Left lung (tissue), 10 donors: Measurements from ENCODE around the gene ZCCHC2. TPM values are rescaled to one million over a fixed set of nuclear protein-coding genes. Genes with fewer than 3 reads are reported as not detected.

ENCODE experiments used
- ATAC-seq: fragments of 200-7000 bp; cut with Tn5 transposase; one replicate; pipeline ENCODE4 v1.9.1; 2020; ENCODE audit warnings: moderate library complexity
- DNase-seq, 4 donors: peaks; one replicate each; pipeline ENCODE4 v3.0.0-alpha.2; 2013 to 2020
- H3K27ac ChIP-seq, 2 donors: fragments of 200-600 bp; sonication (generic) in 1 of 2; one replicate each; pipeline versions ENCODE4 v1.5.0 to v1.8.0; 2020 to 2021
- H3K27me3 ChIP-seq, 2 donors: fragments of 200-600 bp; sonication (generic) in 1 of 2; one replicate each; pipeline versions ENCODE4 v1.5.0 to v1.8.0; 2020 to 2021
- H3K36me3 ChIP-seq, 2 donors: fragments of 200-600 bp; sonication (generic) in 1 of 2; one replicate each; pipeline versions ENCODE4 v1.5.0 to v1.8.0; 2020 to 2021
- H3K4me1 ChIP-seq, 2 donors: fragments of 200-600 bp; one replicate each; pipeline ENCODE4 v1.8.0; 2021
- H3K4me3 ChIP-seq, 2 donors: fragments of 200-600 bp; sonication (generic) in 1 of 2; one replicate each; pipeline versions ENCODE4 v1.5.0 to v1.8.0; 2020 to 2021; ENCODE audit warnings: mild to moderate bottlenecking in 1 of 2
- H3K9me3 ChIP-seq, 2 donors: fragments of 200-600 bp; sonication (generic) in 1 of 2; one replicate each; pipeline versions ENCODE4 v1.5.0 to v1.8.0; 2020 to 2021
- intact Hi-C, 2 donors: fragments of 100-400 bp; cut with DNase I; formaldehyde crosslinking; loops; one replicate each; pipeline versions ENCODE4 v1.11.2 to v1.14.2; 2022
- polyA plus RNA-seq, 6 donors: library from polyadenylated mRNA; unstranded; fragments of 120-200 nt; gene quantifications; one replicate each; pipeline ENCODE4 v1.2.1, GENCODE V29; 2013; ENCODE audit not compliant: insufficient read length in 6 of 6
- total RNA-seq, 2 donors: library from RNA; stranded (reverse); fragmentation: NEBNext Ultra II Directional; extraction: Animal tissue kit (Norgen Biotek cat#: 25700); gene quantifications; one replicate each; pipeline ENCODE4 v1.2.1, GENCODE V29; 2021
- TF ChIP-seq, protein P1 (sequence below), 2 donors: fragments of 200-600 bp; sonication (generic) in 1 of 2; IDR thresholded peaks; one replicate each; pipeline versions ENCODE4 v1.5.0 to v1.8.0; 2021; ENCODE audit warnings: antibody characterized with exemption in 2 of 2
- donor health status: DM: no; HTN: yes; CAD: no.
- donor health status: DM: no; HTN: no; CAD: no.

ZCCHC2 gene
- total and polyA plus RNA-seq, 8 donors: 14.9 to 34.5 (median 17.0) TPM

DNA sequence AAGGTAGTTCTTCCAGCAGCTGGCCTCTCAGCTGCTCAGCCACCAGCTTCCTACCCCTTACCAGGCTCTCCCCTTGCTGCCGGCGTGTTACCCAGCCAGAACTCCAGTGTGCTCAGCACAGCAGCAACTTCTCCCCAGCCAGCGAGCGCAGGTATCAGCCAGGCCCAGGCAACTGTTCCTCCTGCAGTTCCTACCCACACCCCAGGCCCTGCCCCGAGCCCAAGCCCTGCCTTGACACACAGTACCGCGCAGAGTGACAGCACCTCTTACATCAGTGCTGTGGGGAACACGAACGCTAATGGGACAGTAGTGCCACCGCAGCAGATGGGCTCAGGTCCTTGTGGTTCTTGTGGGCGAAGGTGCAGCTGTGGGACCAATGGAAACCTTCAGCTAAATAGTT lies 52.0 kb downstream of the ZCCHC2 start:
- intact Hi-C loops: no loop called here
- no peaks in the 10 kb centered on the region for H3K4me1 ChIP-seq
- no peaks in the 10 kb centered on the region for H3K9me3 ChIP-seq
- H3K27me3 ChIP-seq: no peaks in the 10 kb centered on the region
- TF ChIP-seq, protein P1, sequence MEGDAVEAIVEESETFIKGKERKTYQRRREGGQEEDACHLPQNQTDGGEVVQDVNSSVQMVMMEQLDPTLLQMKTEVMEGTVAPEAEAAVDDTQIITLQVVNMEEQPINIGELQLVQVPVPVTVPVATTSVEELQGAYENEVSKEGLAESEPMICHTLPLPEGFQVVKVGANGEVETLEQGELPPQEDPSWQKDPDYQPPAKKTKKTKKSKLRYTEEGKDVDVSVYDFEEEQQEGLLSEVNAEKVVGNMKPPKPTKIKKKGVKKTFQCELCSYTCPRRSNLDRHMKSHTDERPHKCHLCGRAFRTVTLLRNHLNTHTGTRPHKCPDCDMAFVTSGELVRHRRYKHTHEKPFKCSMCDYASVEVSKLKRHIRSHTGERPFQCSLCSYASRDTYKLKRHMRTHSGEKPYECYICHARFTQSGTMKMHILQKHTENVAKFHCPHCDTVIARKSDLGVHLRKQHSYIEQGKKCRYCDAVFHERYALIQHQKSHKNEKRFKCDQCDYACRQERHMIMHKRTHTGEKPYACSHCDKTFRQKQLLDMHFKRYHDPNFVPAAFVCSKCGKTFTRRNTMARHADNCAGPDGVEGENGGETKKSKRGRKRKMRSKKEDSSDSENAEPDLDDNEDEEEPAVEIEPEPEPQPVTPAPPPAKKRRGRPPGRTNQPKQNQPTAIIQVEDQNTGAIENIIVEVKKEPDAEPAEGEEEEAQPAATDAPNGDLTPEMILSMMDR (IDR thresholded peaks at IDR 0.05): no peak
- DNase-seq: no peak
- H3K27ac ChIP-seq: no peak overlapping the region
- no peak for ATAC-seq
- H3K36me3 ChIP-seq: peaks cover 0 to 75% of the 10 kb centered on the region in 2 donors
- no peak overlapping the region for H3K4me3 ChIP-seq

- ATAC-seq (peak; percentile 41), DNase-seq (peak in 1 of 4 donors; percentile 69)
- peaks cover 0 to 67% of the 10 kb centered on the region in 2 donors for H3K36me3 ChIP-seq
- TF ChIP-seq, protein P1 (IDR thresholded peaks at IDR 0.05): no peak
- H3K9me3 ChIP-seq: no peaks in the 10 kb centered on the region
- intact Hi-C loops: no loop called here
- no peaks in the 10 kb centered on the region for H3K4me1 ChIP-seq
- no peak overlapping the region for H3K4me3 ChIP-seq
- H3K27ac ChIP-seq: no peak overlapping the region
- no peaks in the 10 kb centered on the region for H3K27me3 ChIP-seq
These were observed 53.4 kb downstream of the ZCCHC2 start for GRCh38 chr18:62576271-62576670.

GRCh38 chr18:62576845-62577512 lies 54.2 kb downstream of the ZCCHC2 start:
- H3K36me3 ChIP-seq: peaks cover 0 to 63% of the 10 kb centered on the region in 2 donors
- DNase-seq: no peak

DNA sequence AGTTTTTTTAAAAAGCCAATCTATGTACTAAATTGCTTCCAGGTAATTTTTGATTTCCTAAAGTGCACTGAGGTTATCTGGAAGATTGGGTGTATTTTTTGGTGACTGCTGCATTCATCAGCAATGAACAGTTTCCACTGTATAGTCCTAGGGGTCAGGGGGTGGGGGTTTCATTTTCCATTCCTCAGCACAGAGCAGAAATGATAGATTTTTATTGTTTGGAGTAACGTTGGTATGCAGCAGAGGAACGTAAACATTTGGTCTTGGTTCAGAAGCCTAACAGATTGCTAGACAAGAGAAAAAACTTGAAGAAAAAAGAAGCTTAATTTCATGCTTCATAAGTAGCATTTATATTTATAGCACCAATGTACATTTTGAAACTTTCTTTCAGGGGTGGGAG lies 54.9 kb downstream of the ZCCHC2 start:
- Histone ChIP-seq H3K36me3 (peaks cover 0 to 62% of the 10 kb centered on the region in 2 donors), H3K27me3 (no peaks in the 10 kb centered on the region), H3K4me1 (no peaks in the 10 kb centered on the region), H3K4me3 (no peak overlapping the region), H3K27ac (no peak overlapping the region), H3K9me3 (no peaks in the 10 kb centered on the region)
- DNase-seq (no peak), ATAC-seq (no peak)
- intact Hi-C loops: no loop called here
- TF ChIP-seq, protein P1 (IDR thresholded peaks at IDR 0.05): no peak

More at GRCh38 chr18:62576845-62577512, 54.2 kb downstream of the ZCCHC2 start:
- no peak for ATAC-seq
- intact Hi-C loops: no loop called here
- TF ChIP-seq, protein P1 (IDR thresholded peaks at IDR 0.05): no peak
- Histone ChIP-seq H3K4me1 (no peaks in the 10 kb centered on the region), H3K9me3 (no peaks in the 10 kb centered on the region), H3K4me3 (no peak overlapping the region), H3K27me3 (no peaks in the 10 kb centered on the region), H3K27ac (peak overlapping the region in 1 of 2 donors; percentile 4)

- H3K4me3 ChIP-seq: no peak overlapping the region
- TF ChIP-seq, protein P1 (IDR thresholded peaks at IDR 0.05): no peak
- ATAC-seq (no peak), DNase-seq (peak in 1 of 4 donors; percentile 74)
- peaks cover 0 to 58% of the 10 kb centered on the region in 2 donors for H3K36me3 ChIP-seq
- H3K27me3 ChIP-seq: no peaks in the 10 kb centered on the region
- intact Hi-C loops: no loop called here
- H3K9me3 ChIP-seq: no peaks in the 10 kb centered on the region
- H3K4me1 ChIP-seq: peaks cover 0 to 4% of the 10 kb centered on the region in 2 donors
- H3K27ac ChIP-seq: no peak overlapping the region
These were observed 56.2 kb downstream of the ZCCHC2 start for GRCh38 chr18:62578980-62579511.
